GM12873 (cell line): ENCODE measurements around the gene ERFL.

Source experiments
- CTCF ChIP-seq: IDR thresholded peaks from 2 replicates; pipeline ENCODE4 v1.5.1; 2012; ENCODE audit warnings: low read depth, mild to moderate bottlenecking, moderate library complexity, low read length, control low read depth; ENCODE audit not compliant: insufficient read depth; ENCODE audit errors: missing control alignments

The ERFL gene

GRCh38 chr19:41923045-41923788, 5.0 kb downstream of the ERFL start:
- TF ChIP-seq CTCF = no peak

- TF ChIP-seq CTCF = no peak
These were observed 5.7 kb downstream of the ERFL start for GRCh38 chr19:41922585-41922984.

- no peak for TF ChIP-seq CTCF
These were observed 6.4 kb downstream of the ERFL start for GRCh38 chr19:41921577-41922576.

GRCh38 chr19:41920882-41921576, 7.2 kb downstream of the ERFL start:
- no peak for TF ChIP-seq CTCF

GRCh38 chr19:41919948-41920712, 8.1 kb downstream of the ERFL start:
- no peak for TF ChIP-seq CTCF

- TF ChIP-seq CTCF = no peak
These were observed 9.5 kb downstream of the ERFL start for GRCh38 chr19:41918653-41919244.
